Stimulated activated CD4-positive, alpha-beta T cell treated with anti-CD3 and anti-CD28 coated beads, TNF-alpha, amount 100 ng/mL, for 1 hour (primary cell): ENCODE results near the gene GOLGA6L10.
"Not testable (repeated sequence)": the region's sequence is repeated elsewhere in the genome, so short reads cannot be mapped to it uniquely, and the experiment has no call there.

Source experiments
- DNase-seq, 3 donors: peaks; one replicate each; pipeline ENCODE4 v3.0.0-alpha.2; 2020; ENCODE audit warnings: low read depth in 3 of 3, low spot score in 1 of 3

Gene GOLGA6L10

GRCh38 chr15:82349375-82349774, at the start of gene GOLGA6L10:
GOLGA6L10 (minus strand) TSS chr15:82349475; CDS start chr15:82349375, 100 bp downstream.
- DNase-seq = not testable (repeated sequence)

- no peak for DNase-seq
Measured at GRCh38 chr15:82398785-82399184, 49.5 kb upstream of the GOLGA6L10 start.

- no peak for DNase-seq
Measured at GRCh38 chr15:82397817-82398216, 48.5 kb upstream of the GOLGA6L10 start.

- DNase-seq = not testable (repeated sequence)
Measured at GRCh38 chr15:82395788-82396187, 46.5 kb upstream of the GOLGA6L10 start.

GRCh38 chr15:82393671-82394070, 44.4 kb upstream of the GOLGA6L10 start:
- no peak for DNase-seq

- not testable (repeated sequence) for DNase-seq
Measured at GRCh38 chr15:82392077-82392476, 42.8 kb upstream of the GOLGA6L10 start.

- not testable (repeated sequence) for DNase-seq
Measured at GRCh38 chr15:82390152-82390551, 40.9 kb upstream of the GOLGA6L10 start.

GRCh38 chr15:82387209-82387608, 37.9 kb upstream of the GOLGA6L10 start:
- DNase-seq = not testable (repeated sequence)

- DNase-seq = not testable (repeated sequence)
Measured at GRCh38 chr15:82381330-82381955, 32.2 kb upstream of the GOLGA6L10 start.

GRCh38 chr15:82379552-82379951, 30.3 kb upstream of the GOLGA6L10 start:
- DNase-seq = not testable (repeated sequence)

- not testable (repeated sequence) for DNase-seq
Measured at GRCh38 chr15:82373661-82374060, 24.4 kb upstream of the GOLGA6L10 start.

GRCh38 chr15:82371656-82372055, 22.4 kb upstream of the GOLGA6L10 start:
- DNase-seq = no peak

GRCh38 chr15:82367790-82368189, 18.5 kb upstream of the GOLGA6L10 start:
- DNase-seq = not testable (repeated sequence)

- peak in 1 of 3 donors; percentile 33 for DNase-seq
Measured at GRCh38 chr15:82365692-82366323, 16.5 kb upstream of the GOLGA6L10 start.

- not testable (repeated sequence) for DNase-seq
Measured at GRCh38 chr15:82364548-82364947, 15.3 kb upstream of the GOLGA6L10 start.

GRCh38 chr15:82362790-82363189, 13.5 kb upstream of the GOLGA6L10 start:
- not testable (repeated sequence) for DNase-seq

- DNase-seq = not testable (repeated sequence)
Measured at GRCh38 chr15:82360618-82361017, 11.3 kb upstream of the GOLGA6L10 start.

- not testable (repeated sequence) for DNase-seq
Measured at GRCh38 chr15:82355055-82355454, 5.8 kb upstream of the GOLGA6L10 start.

GRCh38 chr15:82354546-82354945, 5.3 kb upstream of the GOLGA6L10 start:
- DNase-seq = not testable (repeated sequence)

- DNase-seq = not testable (repeated sequence)
Measured at GRCh38 chr15:82347645-82348044, 1.6 kb downstream of the GOLGA6L10 start.

GRCh38 chr15:82345176-82345575, 4.1 kb downstream of the GOLGA6L10 start:
- not testable (repeated sequence) for DNase-seq

- DNase-seq = not testable (repeated sequence)
Measured at GRCh38 chr15:82344421-82344820, 4.9 kb downstream of the GOLGA6L10 start.
